WERI-Rb-1 (cell line): ENCODE results near the gene RALGPS1.

Experiments
- DNase-seq: peaks from one replicate; pipeline ENCODE4 v3.0.0-alpha.2; 2020
- H3K27ac ChIP-seq: fragments of 250-450 bp; sonication (Bioruptor Pico); 2 replicates; pipeline ENCODE4 v1.5.1; 2020; ENCODE audit warnings: mild to moderate bottlenecking, moderate library complexity
- H3K27me3 ChIP-seq: fragments of 250-450 bp; sonication (Bioruptor Pico); 2 replicates; pipeline ENCODE4 v1.5.1; 2021; ENCODE audit warnings: mild to moderate bottlenecking, low read depth, moderate library complexity; ENCODE audit not compliant: insufficient read depth, severe bottlenecking
- H3K36me3 ChIP-seq: fragments of 250-450 bp; sonication (Bioruptor Pico); 2 replicates; pipeline ENCODE4 v1.5.1; 2020; ENCODE audit warnings: mild to moderate bottlenecking, moderate library complexity
- H3K4me3 ChIP-seq: 2 replicates; pipeline ENCODE4 v1.5.1; 2011; ENCODE audit warnings: low read depth, mild to moderate bottlenecking, control low read depth, low read length
- H3K9me3 ChIP-seq: fragments of 250-450 bp; sonication (Bioruptor Pico); 2 replicates; pipeline ENCODE4 v1.5.1; 2021; ENCODE audit warnings: mild to moderate bottlenecking, moderate library complexity; ENCODE audit not compliant: severe bottlenecking
- TF ChIP-seq, protein P1 (sequence below): IDR thresholded peaks from 2 replicates; pipeline ENCODE4 v1.5.1; 2011; ENCODE audit warnings: low read depth, mild to moderate bottlenecking, control low read depth, inconsistent platforms, low read length

RALGPS1 gene

DNA sequence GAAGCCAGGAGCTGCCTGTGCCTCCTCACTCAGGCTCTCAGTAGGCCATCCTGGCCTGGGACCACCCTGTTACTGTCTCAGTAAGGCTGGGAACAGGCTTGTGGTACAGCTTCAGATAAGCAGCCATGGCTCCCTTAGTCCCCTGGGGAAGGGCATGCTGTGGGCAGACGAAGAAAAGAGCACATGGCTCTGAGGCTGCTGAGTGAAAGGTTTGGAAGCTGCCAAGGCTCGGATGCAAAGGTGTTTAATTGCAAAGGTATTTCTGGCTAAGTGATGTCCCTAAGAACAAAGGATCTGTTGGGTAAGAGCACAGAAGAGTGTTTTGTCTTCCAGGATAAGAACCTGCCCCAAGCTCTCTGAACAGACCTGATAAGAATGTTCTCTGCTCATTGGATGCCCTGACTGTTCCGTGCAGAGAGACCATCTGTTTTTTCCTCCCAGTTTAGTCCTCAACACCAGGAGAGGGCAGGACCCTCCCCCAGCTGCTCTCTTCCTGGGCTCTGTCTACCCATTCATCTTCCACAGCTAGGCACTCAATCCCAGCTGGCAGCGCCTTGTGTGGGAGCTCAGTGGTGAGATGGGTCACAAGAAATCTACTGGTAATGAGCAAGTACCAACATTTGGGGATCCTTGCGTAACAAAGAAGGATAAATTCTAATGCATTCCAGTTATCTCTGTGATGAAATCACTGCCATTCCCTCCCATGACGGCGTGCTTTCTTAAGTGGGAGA is 190.2 kb downstream of the RALGPS1 start:
- H3K9me3 ChIP-seq, result no peaks in the 10 kb centered on the region
- H3K27me3 ChIP-seq, result no peaks in the 10 kb centered on the region
- no peak overlapping the region for H3K4me3 ChIP-seq
- H3K36me3 ChIP-seq, result peaks cover 12% of the 10 kb centered on the region
- H3K27ac ChIP-seq, result peak overlapping the region; percentile 66
- DNase-seq, result peak; percentile 42
- TF ChIP-seq, protein P1, sequence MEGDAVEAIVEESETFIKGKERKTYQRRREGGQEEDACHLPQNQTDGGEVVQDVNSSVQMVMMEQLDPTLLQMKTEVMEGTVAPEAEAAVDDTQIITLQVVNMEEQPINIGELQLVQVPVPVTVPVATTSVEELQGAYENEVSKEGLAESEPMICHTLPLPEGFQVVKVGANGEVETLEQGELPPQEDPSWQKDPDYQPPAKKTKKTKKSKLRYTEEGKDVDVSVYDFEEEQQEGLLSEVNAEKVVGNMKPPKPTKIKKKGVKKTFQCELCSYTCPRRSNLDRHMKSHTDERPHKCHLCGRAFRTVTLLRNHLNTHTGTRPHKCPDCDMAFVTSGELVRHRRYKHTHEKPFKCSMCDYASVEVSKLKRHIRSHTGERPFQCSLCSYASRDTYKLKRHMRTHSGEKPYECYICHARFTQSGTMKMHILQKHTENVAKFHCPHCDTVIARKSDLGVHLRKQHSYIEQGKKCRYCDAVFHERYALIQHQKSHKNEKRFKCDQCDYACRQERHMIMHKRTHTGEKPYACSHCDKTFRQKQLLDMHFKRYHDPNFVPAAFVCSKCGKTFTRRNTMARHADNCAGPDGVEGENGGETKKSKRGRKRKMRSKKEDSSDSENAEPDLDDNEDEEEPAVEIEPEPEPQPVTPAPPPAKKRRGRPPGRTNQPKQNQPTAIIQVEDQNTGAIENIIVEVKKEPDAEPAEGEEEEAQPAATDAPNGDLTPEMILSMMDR, result no peak

- TF ChIP-seq, protein P1, result no peak
- Histone ChIP-seq H3K27ac (no peak overlapping the region), H3K36me3 (peaks cover 12% of the 10 kb centered on the region)
Measured at GRCh38 chr9:127105805-127106465, 191.4 kb downstream of the RALGPS1 start.

GRCh38 chr9:127106466-127106855 is 191.9 kb downstream of the RALGPS1 start:
- H3K9me3 ChIP-seq, result no peaks in the 10 kb centered on the region
- peaks cover 12% of the 10 kb centered on the region for H3K36me3 ChIP-seq
- DNase-seq, result no peak
- H3K4me3 ChIP-seq, result no peak overlapping the region
- TF ChIP-seq, protein P1, result no peak
- H3K27me3 ChIP-seq, result no peaks in the 10 kb centered on the region
- no peak overlapping the region for H3K27ac ChIP-seq

More at GRCh38 chr9:127105805-127106465, 191.4 kb downstream of the RALGPS1 start:
- no peaks in the 10 kb centered on the region for H3K27me3 ChIP-seq
- no peak overlapping the region for H3K4me3 ChIP-seq
- no peak for DNase-seq
- no peaks in the 10 kb centered on the region for H3K9me3 ChIP-seq

DNA sequence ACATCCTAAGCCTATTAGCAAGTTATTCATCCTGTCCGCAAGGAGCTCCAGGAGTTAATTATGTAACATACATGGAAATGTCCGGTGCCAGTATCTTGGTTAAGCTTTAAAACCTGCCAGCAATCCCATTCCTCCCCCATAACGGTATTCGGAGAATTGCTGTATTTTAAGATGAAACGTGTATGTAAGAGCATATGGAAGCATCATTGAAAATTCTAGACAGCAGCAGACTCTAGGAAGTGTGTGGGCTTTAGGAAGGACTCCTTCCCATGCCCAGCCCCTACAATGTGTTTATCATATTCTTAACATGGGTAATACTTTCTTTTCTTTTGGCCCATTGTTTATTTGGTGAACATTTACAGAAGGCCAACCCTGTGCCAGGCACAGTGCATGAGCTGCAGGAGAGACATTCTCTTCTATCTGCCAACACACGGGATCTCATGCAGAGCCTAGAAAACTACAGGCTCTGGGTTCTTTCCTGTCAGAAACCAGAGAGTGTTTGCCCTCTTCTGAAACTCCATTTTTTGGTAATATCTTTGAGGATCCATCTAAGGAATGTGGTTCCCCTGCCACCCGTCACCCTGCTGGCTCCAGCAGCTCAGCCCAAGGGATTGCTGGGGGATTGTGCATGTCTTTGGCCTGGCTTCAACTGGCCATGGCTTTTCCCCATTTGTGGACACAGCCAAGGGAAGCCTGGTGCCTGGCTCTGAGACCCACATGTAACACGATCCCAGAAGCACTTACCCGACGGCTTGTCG is 192.8 kb downstream of the RALGPS1 start:
- Histone ChIP-seq H3K27me3 (no peaks in the 10 kb centered on the region), H3K27ac (no peak overlapping the region), H3K36me3 (peaks cover 12% of the 10 kb centered on the region), H3K9me3 (no peaks in the 10 kb centered on the region), H3K4me3 (no peak overlapping the region)
- DNase-seq, result no peak
- TF ChIP-seq, protein P1, result no peak

- DNase-seq, result no peak
Measured at GRCh38 chr9:127107929-127108876, 193.6 kb downstream of the RALGPS1 start.

More at GRCh38 chr9:127107929-127108876, 193.6 kb downstream of the RALGPS1 start:
- no peaks in the 10 kb centered on the region for H3K27me3 ChIP-seq
- no peaks in the 10 kb centered on the region for H3K9me3 ChIP-seq
- H3K4me3 ChIP-seq, result no peak overlapping the region
- TF ChIP-seq, protein P1, result no peak
- H3K27ac ChIP-seq, result no peak overlapping the region
- peaks cover 12% of the 10 kb centered on the region for H3K36me3 ChIP-seq
